Measurements from ENCODE around the gene CERKL. TPM values are rescaled to one million over a fixed set of nuclear protein-coding genes. Genes with fewer than 3 reads are reported as not detected.

The CERKL gene
- polyA plus RNA-seq, 3 donors, result 15.2 to 20.1 (median 15.7) TPM

GRCh38 chr2:181552808-181553207 lies 104.1 kb downstream of the CERKL start:
- DNase-seq (ENCODE audit: extremely low read depth in 1 of 11, low read depth in 9 of 11, low spot score in 4 of 11), result no peak

- no peak for DNase-seq (ENCODE audit: extremely low read depth in 1 of 11, low read depth in 9 of 11, low spot score in 4 of 11)
Measured at GRCh38 chr2:181546086-181546485, 110.8 kb downstream of the CERKL start.

- DNase-seq (ENCODE audit: extremely low read depth in 1 of 11, low read depth in 9 of 11, low spot score in 4 of 11), result no peak
Measured at GRCh38 chr2:181542170-181542569, 114.7 kb downstream of the CERKL start.

GRCh38 chr2:181540421-181540820 lies 116.5 kb downstream of the CERKL start:
- no peak for DNase-seq (ENCODE audit: extremely low read depth in 1 of 11, low read depth in 9 of 11, low spot score in 4 of 11)

GRCh38 chr2:181536730-181537129 lies 120.2 kb downstream of the CERKL start:
- DNase-seq (ENCODE audit: extremely low read depth in 1 of 11, low read depth in 9 of 11, low spot score in 4 of 11), result no peak

- no peak for DNase-seq (ENCODE audit: extremely low read depth in 1 of 11, low read depth in 9 of 11, low spot score in 4 of 11)
Measured at GRCh38 chr2:181528441-181528840, 128.5 kb downstream of the CERKL start.

GRCh38 chr2:181527058-181527457 lies 129.8 kb downstream of the CERKL start:
- no peak for DNase-seq (ENCODE audit: extremely low read depth in 1 of 11, low read depth in 9 of 11, low spot score in 4 of 11)

- DNase-seq (ENCODE audit: extremely low read depth in 1 of 11, low read depth in 9 of 11, low spot score in 4 of 11), result no peak
Measured at GRCh38 chr2:181526014-181526413, 130.9 kb downstream of the CERKL start.

GRCh38 chr2:181523756-181524155 lies 133.1 kb downstream of the CERKL start:
- DNase-seq (ENCODE audit: extremely low read depth in 1 of 11, low read depth in 9 of 11, low spot score in 4 of 11), result no peak

GRCh38 chr2:181520253-181520652 lies 136.7 kb downstream of the CERKL start:
- no peak for DNase-seq (ENCODE audit: extremely low read depth in 1 of 11, low read depth in 9 of 11, low spot score in 4 of 11)

GRCh38 chr2:181517685-181518301 lies 139.1 kb downstream of the CERKL start:
- DNase-seq (ENCODE audit: extremely low read depth in 1 of 11, low read depth in 9 of 11, low spot score in 4 of 11), result no peak

GRCh38 chr2:181516992-181517391 lies 139.9 kb downstream of the CERKL start:
- DNase-seq (ENCODE audit: extremely low read depth in 1 of 11, low read depth in 9 of 11, low spot score in 4 of 11), result no peak

- no peak for DNase-seq (ENCODE audit: extremely low read depth in 1 of 11, low read depth in 9 of 11, low spot score in 4 of 11)
Measured at GRCh38 chr2:181515719-181516118, 141.2 kb downstream of the CERKL start.

- no peak for DNase-seq (ENCODE audit: extremely low read depth in 1 of 11, low read depth in 9 of 11, low spot score in 4 of 11)
Measured at GRCh38 chr2:181500201-181500600, 156.7 kb downstream of the CERKL start.

GRCh38 chr2:181499231-181499630 lies 157.7 kb downstream of the CERKL start:
- no peak for DNase-seq (ENCODE audit: extremely low read depth in 1 of 11, low read depth in 9 of 11, low spot score in 4 of 11)

Other genes with a start within 250 kb of the CERKL start
- 10 to 100 TPM; 33.1 to 45.1 (median 36.9) TPM for gene ITGA4, start 199.7 kb downstream of the CERKL start, polyA plus RNA-seq (ENCODE audit: insufficient read length in 3 of 3)
- under 1 TPM in 1 of 3 donors, not detected in 2; 0.05 TPM for gene NEUROD1, start 23.4 kb upstream of the CERKL start, polyA plus RNA-seq (ENCODE audit: insufficient read length in 3 of 3)
- 100 to 1,000 TPM; 150 to 195 (median 183) TPM for gene ITPRID2, start 234.6 kb upstream of the CERKL start, polyA plus RNA-seq (ENCODE audit: insufficient read length in 3 of 3)